Neural progenitor cell (in vitro differentiated cells): Measurements from ENCODE around the gene C1orf56.

Experiments
- CTCF ChIP-seq: fragments of 200-600 bp; sonication (generic); IDR thresholded peaks from 2 replicates; pipeline ENCODE4 v1.5.1; 2017; ENCODE audit warnings: antibody characterized with exemption, mild to moderate bottlenecking
- EZH2 ChIP-seq: fragments of 200-600 bp; sonication (generic); IDR thresholded peaks from 2 replicates; pipeline ENCODE4 v1.6.1; 2017; ENCODE audit warnings: antibody characterized with exemption, mild to moderate bottlenecking, moderate library complexity
- EZH2phosphoT487 ChIP-seq: fragments of 200-600 bp; sonication (generic); IDR thresholded peaks from 2 replicates; pipeline ENCODE4 v1.6.1; 2017; ENCODE audit warnings: antibody characterized with exemption

GRCh38 chr1:151050051-151050688, 2.6 kb downstream of the C1orf56 start:
- no peak for TF ChIP-seq CTCF
- no peak for TF ChIP-seq EZH2phosphoT487
- no peak for TF ChIP-seq EZH2
